Measurements from ENCODE around the gene MEAF6. TPM values are rescaled to one million over a fixed set of nuclear protein-coding genes. Genes with fewer than 3 reads are reported as not detected.

MEAF6 gene
- total and polyA plus RNA-seq, 10 donors: 39.5 to 69.0 (median 56.2) TPM

DNA sequence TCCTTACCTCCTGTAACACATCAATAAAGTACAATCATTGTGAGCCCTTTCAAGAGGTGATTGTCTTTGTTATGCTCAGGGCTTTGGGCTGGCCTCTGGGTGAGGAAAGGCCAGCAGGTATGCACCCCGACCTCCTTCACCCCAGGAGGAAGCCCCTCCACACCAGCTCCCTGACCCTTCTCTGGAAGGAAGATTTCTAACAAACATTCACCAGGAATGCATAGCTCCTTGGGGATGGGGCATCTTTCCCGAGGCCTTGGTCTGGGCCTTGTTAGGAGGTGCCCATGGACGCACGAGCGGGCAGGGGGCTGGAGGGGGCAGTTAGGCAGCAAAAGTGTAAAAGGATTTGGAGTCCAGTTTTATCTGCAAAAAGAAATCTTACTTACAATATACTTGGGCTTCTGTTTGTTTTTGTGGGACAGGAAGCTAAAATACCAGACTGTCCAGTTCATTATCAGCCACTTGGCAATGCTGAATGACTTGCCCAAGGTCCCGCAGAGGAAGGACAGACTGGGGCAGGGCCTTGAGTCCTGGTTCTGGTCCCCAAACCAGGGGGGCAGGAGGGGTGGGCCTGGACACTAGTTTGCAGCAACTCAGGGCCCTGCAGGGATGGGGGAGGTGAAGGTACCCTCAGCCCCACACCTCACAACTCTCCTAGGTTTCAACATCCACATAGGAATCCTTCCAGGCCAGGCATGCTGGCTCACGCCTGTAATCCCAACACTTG lies 30.1 kb downstream of the MEAF6 start:
- peaks cover 3 to 75% (median 51%) of the 10 kb centered on the region in 6 donors for H3K36me3 ChIP-seq
- 67 to 84% (median 74%) methylated on average over 6 to 7 of the region's 7 CpGs for WGBS, 5 donors
- DNase-seq: no peak
- no peaks in the 10 kb centered on the region for H3K9me3 ChIP-seq
- H3K27ac ChIP-seq: peak overlapping the region in 6 of 8 donors; percentile 61 to 98 (median 71)
- intact Hi-C loops (cut with DNase I; ENCODE audit: low total_unique reads): no loop called here
- peaks cover 49 to 90% (median 77%) of the 10 kb centered on the region in 6 donors for H3K4me1 ChIP-seq
- no peak overlapping the region for H3K4me3 ChIP-seq
- TF ChIP-seq POLR2A (IDR thresholded peaks at IDR 0.05): no peak
- TF ChIP-seq, protein P1, sequence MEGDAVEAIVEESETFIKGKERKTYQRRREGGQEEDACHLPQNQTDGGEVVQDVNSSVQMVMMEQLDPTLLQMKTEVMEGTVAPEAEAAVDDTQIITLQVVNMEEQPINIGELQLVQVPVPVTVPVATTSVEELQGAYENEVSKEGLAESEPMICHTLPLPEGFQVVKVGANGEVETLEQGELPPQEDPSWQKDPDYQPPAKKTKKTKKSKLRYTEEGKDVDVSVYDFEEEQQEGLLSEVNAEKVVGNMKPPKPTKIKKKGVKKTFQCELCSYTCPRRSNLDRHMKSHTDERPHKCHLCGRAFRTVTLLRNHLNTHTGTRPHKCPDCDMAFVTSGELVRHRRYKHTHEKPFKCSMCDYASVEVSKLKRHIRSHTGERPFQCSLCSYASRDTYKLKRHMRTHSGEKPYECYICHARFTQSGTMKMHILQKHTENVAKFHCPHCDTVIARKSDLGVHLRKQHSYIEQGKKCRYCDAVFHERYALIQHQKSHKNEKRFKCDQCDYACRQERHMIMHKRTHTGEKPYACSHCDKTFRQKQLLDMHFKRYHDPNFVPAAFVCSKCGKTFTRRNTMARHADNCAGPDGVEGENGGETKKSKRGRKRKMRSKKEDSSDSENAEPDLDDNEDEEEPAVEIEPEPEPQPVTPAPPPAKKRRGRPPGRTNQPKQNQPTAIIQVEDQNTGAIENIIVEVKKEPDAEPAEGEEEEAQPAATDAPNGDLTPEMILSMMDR (IDR thresholded peaks at IDR 0.05 in 8 of 11, conservative IDR thresholded peaks at IDR 0.05 in 3 of 11): no peak
- TF ChIP-seq POLR2AphosphoS5 (IDR thresholded peaks at IDR 0.05): peak in 1 of 3 donors; percentile 63
- no peaks in the 10 kb centered on the region for H3K27me3 ChIP-seq (replicated peaks in 1 of 7)

DNA sequence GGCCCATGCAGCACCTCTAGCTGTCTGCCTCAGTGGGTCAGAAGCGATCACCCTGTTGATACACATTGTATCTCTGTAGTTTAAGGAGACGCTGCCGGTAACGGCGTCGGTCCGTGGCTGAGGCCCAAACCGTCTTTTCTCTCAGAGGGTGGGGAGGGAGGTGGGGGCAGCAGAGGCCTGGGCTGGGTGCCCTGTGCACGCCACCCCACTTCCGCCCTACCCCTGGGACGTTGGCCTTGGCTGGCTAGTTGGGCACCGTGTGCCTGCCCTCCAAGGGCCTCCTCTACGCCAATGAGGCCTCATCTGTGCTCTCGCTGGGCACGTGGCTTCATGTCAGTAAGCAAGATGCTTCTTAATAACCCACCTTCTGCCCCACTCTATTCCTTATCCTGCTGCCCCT lies 30.8 kb downstream of the MEAF6 start:
- Histone ChIP-seq H3K27me3 (replicated peaks in 1 of 7) (no peaks in the 10 kb centered on the region), H3K9me3 (no peaks in the 10 kb centered on the region), H3K4me3 (no peak overlapping the region), H3K27ac (peak overlapping the region in 6 of 8 donors; percentile 61 to 98 (median 71)), H3K4me1 (peaks cover 56 to 97% (median 84%) of the 10 kb centered on the region in 6 donors), H3K36me3 (peaks cover 3 to 73% (median 49%) of the 10 kb centered on the region in 6 donors)
- WGBS, 5 donors: 67 to 87% (median 77%) methylated on average over 15 of the region's 15 CpGs
- DNase-seq: no peak
- intact Hi-C loops (cut with DNase I; ENCODE audit: low total_unique reads): no loop called here
- TF ChIP-seq, protein P1 (IDR thresholded peaks at IDR 0.05 in 8 of 11, conservative IDR thresholded peaks at IDR 0.05 in 3 of 11): no peak
- no peak for TF ChIP-seq POLR2A (IDR thresholded peaks at IDR 0.05)
- peak in 2 of 3 donors; percentile 35 to 36 for TF ChIP-seq POLR2AphosphoS5 (IDR thresholded peaks at IDR 0.05)

DNA sequence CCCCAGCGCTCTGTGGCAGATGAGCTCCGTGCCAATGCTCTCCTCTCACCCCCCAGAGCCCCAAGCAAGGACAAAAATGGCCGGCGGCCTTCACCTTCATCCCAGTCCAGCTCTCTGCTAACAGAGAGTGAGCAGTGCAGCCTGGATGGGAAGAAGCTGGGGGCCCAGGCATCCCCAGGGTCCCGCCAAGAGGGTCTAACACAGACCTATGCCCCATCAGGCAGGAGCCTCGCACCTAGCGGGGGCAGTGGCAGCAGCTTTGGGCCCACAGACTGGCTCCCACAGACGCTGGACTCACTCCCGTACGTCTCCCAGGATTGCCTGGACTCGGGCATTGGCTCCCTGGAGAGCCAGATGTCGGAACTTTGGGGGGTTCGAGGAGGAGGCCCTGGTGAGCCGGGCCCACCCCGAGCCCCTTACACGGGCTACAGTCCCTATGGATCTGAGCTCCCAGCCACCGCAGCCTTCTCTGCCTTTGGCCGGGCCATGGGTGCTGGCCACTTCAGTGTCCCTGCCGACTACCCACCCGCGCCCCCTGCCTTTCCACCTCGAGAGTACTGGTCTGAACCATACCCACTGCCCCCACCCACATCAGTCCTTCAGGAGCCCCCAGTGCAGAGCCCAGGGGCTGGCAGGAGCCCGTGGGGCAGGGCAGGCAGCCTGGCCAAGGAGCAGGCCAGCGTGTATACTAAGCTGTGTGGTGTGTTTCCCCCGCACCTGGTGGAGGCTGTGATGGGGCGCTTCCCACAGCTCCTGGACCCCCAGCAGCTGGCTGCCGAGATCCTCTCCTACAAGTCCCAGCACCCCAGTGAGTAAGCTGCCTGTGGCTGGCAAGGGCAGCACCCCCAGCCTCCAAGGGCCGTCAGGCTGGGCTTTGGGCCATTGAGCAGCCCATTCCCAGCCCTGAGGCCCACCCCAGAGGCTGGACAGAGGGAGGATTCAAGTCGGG lies 31.5 kb downstream of the MEAF6 start:
- intact Hi-C loops (cut with DNase I; ENCODE audit: low total_unique reads): no loop called here
- no peak overlapping the region for H3K4me3 ChIP-seq
- peak overlapping the region in 5 of 8 donors; percentile 62 to 98 (median 78) for H3K27ac ChIP-seq
- peaks cover 63 to 100% (median 89%) of the 10 kb centered on the region in 6 donors for H3K4me1 ChIP-seq
- peak in 1 of 3 donors; percentile 58 for TF ChIP-seq POLR2AphosphoS5 (IDR thresholded peaks at IDR 0.05)
- TF ChIP-seq, protein P1 (IDR thresholded peaks at IDR 0.05 in 8 of 11, conservative IDR thresholded peaks at IDR 0.05 in 3 of 11): no peak
- no peak for TF ChIP-seq POLR2A (IDR thresholded peaks at IDR 0.05)
- peaks cover 3 to 71% (median 51%) of the 10 kb centered on the region in 6 donors for H3K36me3 ChIP-seq
- 87 to 91% (median 89%) methylated on average over 15 to 29 of the region's 29 CpGs for WGBS, 5 donors
- H3K9me3 ChIP-seq: no peaks in the 10 kb centered on the region
- no peak for DNase-seq
- no peaks in the 10 kb centered on the region for H3K27me3 ChIP-seq (replicated peaks in 1 of 7)

Measured in spleen (tissue), 11 donors.